Keratinocyte (primary cell): ENCODE measurements around the gene PITPNM3. TPM values are rescaled to one million over a fixed set of nuclear protein-coding genes. Genes with fewer than 3 reads are reported as not detected.

ENCODE experiments used
- DNase-seq: peaks from one replicate; pipeline ENCODE4 v3.0.0-alpha.2; 2011; ENCODE audit warnings: low read depth, missing footprints, low spot score
- FAIRE-seq: peaks from 2 replicates; lab custom pipeline; 2011; peaks lifted over from hg19 to GRCh38; lab: Jason Lieb, UNC
- H2AFZ ChIP-seq: 2 replicates; pipeline ENCODE4 v1.6.0; 2012; ENCODE audit warnings: low read length, control low read depth, inconsistent platforms; ENCODE audit not compliant: control insufficient read depth
- H3K27ac ChIP-seq: 2 replicates; pipeline ENCODE4 v1.5.1; 2011; ENCODE audit warnings: low read length; ENCODE audit not compliant: control insufficient read depth, insufficient read depth
- H3K27me3 ChIP-seq: 3 replicates; pipeline ENCODE4 v1.6.0; 2011; ENCODE audit warnings: low read length; ENCODE audit not compliant: control insufficient read depth, insufficient read depth; ENCODE audit errors: extremely low read depth
- H3K36me3 ChIP-seq, 2 experiments: 2 replicates in 1 of 2; 3 replicates in 1 of 2; pipeline ENCODE4 v1.5.1; 2011; ENCODE audit warnings: low read length in 2 of 2, mild to moderate bottlenecking in 1 of 2; ENCODE audit not compliant: control insufficient read depth in 2 of 2, insufficient read depth in 2 of 2; ENCODE audit errors: extremely low read depth in 1 of 2
- H3K4me1 ChIP-seq: 3 replicates; pipeline ENCODE4 v1.5.1; 2011; ENCODE audit warnings: low read length; ENCODE audit not compliant: control insufficient read depth, insufficient read depth; ENCODE audit errors: extremely low read depth
- H3K4me2 ChIP-seq: 3 replicates; pipeline ENCODE4 v1.6.0; 2011; ENCODE audit warnings: low read depth, low read length; ENCODE audit not compliant: control insufficient read depth, insufficient read depth; ENCODE audit errors: extremely low read depth
- H3K4me3 ChIP-seq, 3 experiments: fragments of 200-600 bp in 1 of 3; sonication (generic) in 1 of 3; 2 replicates in 2 of 3; 3 replicates in 1 of 3; pipeline ENCODE4 v1.5.1; 2011 to 2016; ENCODE audit warnings: low read length in 3 of 3, mild to moderate bottlenecking in 3 of 3, control low read depth in 2 of 3, inconsistent platforms in 1 of 3, low read depth in 1 of 3, mixed read lengths in 1 of 3, mixed run types in 1 of 3, moderate library complexity in 1 of 3; ENCODE audit not compliant: control insufficient read depth in 2 of 3, insufficient read depth in 2 of 3; ENCODE audit errors: extremely low read depth in 1 of 3
- H3K79me2 ChIP-seq: 2 replicates; pipeline ENCODE4 v1.6.0; 2012; ENCODE audit warnings: low read length; ENCODE audit not compliant: control insufficient read depth, insufficient read depth
- H3K9ac ChIP-seq: 3 replicates; pipeline ENCODE4 v1.6.0; 2011; ENCODE audit warnings: low read length; ENCODE audit not compliant: control insufficient read depth, insufficient read depth; ENCODE audit errors: extremely low read depth
- H3K9me1 ChIP-seq: 3 replicates; pipeline ENCODE4 v1.6.0; 2011; ENCODE audit warnings: low read length; ENCODE audit not compliant: control insufficient read depth, insufficient read depth; ENCODE audit errors: extremely low read depth
- H3K9me3 ChIP-seq: 2 replicates; pipeline ENCODE4 v1.5.1; 2012; ENCODE audit warnings: low read depth, low read length; ENCODE audit not compliant: control insufficient read depth
- H4K20me1 ChIP-seq: 3 replicates; pipeline ENCODE4 v1.6.0; 2011; ENCODE audit warnings: low read length; ENCODE audit not compliant: control insufficient read depth, insufficient read depth; ENCODE audit errors: extremely low read depth
- CTCF ChIP-seq, 3 experiments: IDR thresholded peaks in 1 of 3; conservative IDR thresholded peaks in 1 of 3; optimal IDR thresholded peaks in 1 of 3; 2 replicates in 2 of 3; 3 replicates in 1 of 3; pipeline versions ENCODE3 to v1.5.1; 2011; ENCODE audit warnings: low read length in 3 of 3, mild to moderate bottlenecking in 3 of 3, moderate library complexity in 2 of 3, control low read depth in 1 of 3, inconsistent platforms in 1 of 3; ENCODE audit not compliant: insufficient read depth in 2 of 3; ENCODE audit errors: extremely low read depth in 1 of 3
- EZH2 ChIP-seq: IDR thresholded peaks from one replicate; pipeline ENCODE4 v1.6.1; 2012; ENCODE audit warnings: inconsistent platforms, mild to moderate bottlenecking, low read length, moderate library complexity
- dilution Hi-C: fragments of 300-500 bp; cut with MboI; formaldehyde crosslinking; loops from one replicate; pipeline ENCODE4 v1.7.0; 2020; ENCODE audit warnings: low sequenced_read_pairs; ENCODE audit not compliant: extremely low pct_ligation_motif_present
- polyA plus RNA-seq, 5 experiments: library from polyadenylated mRNA; depleted of rRNA in 3 of 5; stranded (reverse) in 3 of 5; stranded (forward) in 1 of 5; unstranded in 1 of 5; fragments of >200 nt; gene quantifications; 1 replicate in 1 of 5; 2 replicates in 3 of 5; 3 replicates in 1 of 5; pipeline versions ENCODE4 v1.2.1 to v1.2.3, GENCODE V29; 2011 to 2012; ENCODE audit warnings: missing spikeins in 2 of 5, low read depth in 1 of 5, low replicate concordance in 1 of 5
- small RNA-seq, 3 experiments: library from RNA; depleted of rRNA; stranded (forward); fragments of <200 nt; gene quantifications; one replicate each; pipeline ENCODE3, GENCODE V24; 2012; ENCODE audit warnings: low read depth in 3 of 3, low replicate concordance in 1 of 3; ENCODE audit not compliant: insufficient read length in 3 of 3

PITPNM3 gene
- polyA plus RNA-seq, 1 donor (not counting 4 experiments of a cell fraction or from before 2014, with no cell fraction given), result 7.7 TPM

- H2AFZ ChIP-seq, result no peak overlapping the region
- dilution Hi-C loops, result loop anchor here (25.0 kb wide), 1 partner anchor 790 kb away; no protein-coding TSS in a partner anchor
- H3K9me1 ChIP-seq, result no peaks in the 10 kb centered on the region
- no peaks in the 10 kb centered on the region for H3K9me3 ChIP-seq
- H3K27me3 ChIP-seq, result peaks cover 4% of the 10 kb centered on the region
- H3K4me2 ChIP-seq, result no peak overlapping the region
- H3K36me3 ChIP-seq, result no peaks in the 10 kb centered on the region
- no peaks in the 10 kb centered on the region for H4K20me1 ChIP-seq
- H3K4me1 ChIP-seq, result no peaks in the 10 kb centered on the region
- no peaks in the 10 kb centered on the region for H3K79me2 ChIP-seq
- no peak overlapping the region for H3K27ac ChIP-seq
- no peak for FAIRE-seq
- TF ChIP-seq EZH2 (no peak), CTCF (optimal IDR thresholded peaks at IDR 0.05 in 1 of 3, IDR thresholded peaks at IDR 0.05 in 1 of 3, conservative IDR thresholded peaks at IDR 0.05 in 1 of 3; ENCODE audit: extremely low read depth in 1 of 3, insufficient read depth in 2 of 3, low read length in 3 of 3) (no peak)
- DNase-seq, result no peak
- no peak overlapping the region for H3K4me3 ChIP-seq
- no peak overlapping the region for H3K9ac ChIP-seq
Observed at GRCh38 chr17:6402258-6402657, 154.1 kb downstream of the PITPNM3 start.

Small RNA genes lying within 50 kb of the gene (small RNA-seq; reads per million reads assigned to genes)
- gene RF00017, result 0 reads per million in 3 experiments
- 0 to 3.5 (median 2.7) reads per million in 3 experiments for gene RNA5SP435

Other genes starting within 250 kb of the PITPNM3 start
- gene AIPL1, start 121.4 kb downstream of the PITPNM3 start, polyA plus RNA-seq, result not detected in 3 replicates
- gene PIMREG, start 112.1 kb downstream of the PITPNM3 start, polyA plus RNA-seq, result 1.7 to 7.5 TPM (median 6.5 TPM) in 3 replicates
- 6.6 to 11.6 TPM (median 8.3 TPM) in 3 replicates for gene KIAA0753, start 84.2 kb upstream of the PITPNM3 start, polyA plus RNA-seq
- 938 to 1,215 TPM (median 1,093 TPM) in 3 replicates for gene TXNDC17, start 84.5 kb upstream of the PITPNM3 start, polyA plus RNA-seq
- gene MED31, start 95.0 kb upstream of the PITPNM3 start, polyA plus RNA-seq, result 21.7 to 49.0 TPM (median 30.6 TPM) in 3 replicates
- 0.49 to 0.72 TPM (median 0.53 TPM) in 3 replicates for gene C17orf100, start 95.2 kb upstream of the PITPNM3 start, polyA plus RNA-seq
- gene SLC13A5, start 156.8 kb upstream of the PITPNM3 start, polyA plus RNA-seq, result 0.14 to 0.68 TPM (median 0.46 TPM) in 3 replicates
- gene XAF1, start 199.5 kb upstream of the PITPNM3 start, polyA plus RNA-seq, result 5.6 to 10.6 TPM (median 8.9 TPM) in 3 replicates
- gene FBXO39, start 219.7 kb upstream of the PITPNM3 start, polyA plus RNA-seq, result 1.9 to 3.3 TPM (median 2.5 TPM) in 3 replicates